WTC11 (cell line): ENCODE data around the gene SSC5D.

ENCODE experiments used
- ETV6 ChIP-seq: sonication (generic); formaldehyde crosslinking; IDR thresholded peaks from 2 replicates; pipeline ENCODE4 v1.8.1; 2022; ENCODE audit warnings: mild to moderate bottlenecking, missing genetic modification reagents
- MYBL2 ChIP-seq: sonication (generic); formaldehyde crosslinking; IDR thresholded peaks from 2 replicates; pipeline ENCODE4 v1.8.1; 2023; ENCODE audit warnings: mild to moderate bottlenecking, moderate library complexity, missing genetic modification reagents
- NFATC4 ChIP-seq: fragments of 250-450 bp; sonication (Bioruptor Pico); IDR thresholded peaks from 2 replicates; pipeline ENCODE4 v1.9.0; 2021; ENCODE audit warnings: mild to moderate bottlenecking
- NR2C2 ChIP-seq: sonication (generic); formaldehyde crosslinking; IDR thresholded peaks from 2 replicates; pipeline ENCODE4 v1.8.0; 2022; ENCODE audit warnings: mild to moderate bottlenecking, missing genetic modification reagents
- SP1 ChIP-seq: sonication (generic); formaldehyde crosslinking; conservative IDR thresholded peaks from 2 replicates; pipeline ENCODE4 v1.8.1; 2022; ENCODE audit warnings: missing genetic modification reagents
- TEAD1 ChIP-seq: sonication (generic); formaldehyde crosslinking; IDR thresholded peaks from 2 replicates; pipeline ENCODE4 v1.8.0; 2022; ENCODE audit warnings: mild to moderate bottlenecking, missing genetic modification reagents
- ZNF232 ChIP-seq: sonication (generic); formaldehyde crosslinking; IDR thresholded peaks from 2 replicates; pipeline ENCODE4 v1.8.0; 2022; ENCODE audit warnings: mild to moderate bottlenecking, missing genetic modification reagents
- TF ChIP-seq, protein P1 (sequence below): sonication (generic); formaldehyde crosslinking; IDR thresholded peaks from 2 replicates; pipeline ENCODE4 v1.8.1; 2023; ENCODE audit warnings: mild to moderate bottlenecking, missing genetic modification reagents
- TF ChIP-seq, protein P2 (sequence below): sonication (generic); formaldehyde crosslinking; conservative IDR thresholded peaks from 2 replicates; pipeline ENCODE4 v1.8.1; 2022; ENCODE audit warnings: mild to moderate bottlenecking, missing genetic modification reagents
- TF ChIP-seq, protein P3 (sequence below): fragments of 200-600 bp; IDR thresholded peaks from 2 replicates; pipeline ENCODE4 v1.8.0; 2022; ENCODE audit warnings: antibody characterized with exemption
- TF ChIP-seq, protein P4 (sequence below): sonication (generic); formaldehyde crosslinking; IDR thresholded peaks from 2 replicates; pipeline ENCODE4 v1.8.0; 2022; ENCODE audit warnings: mild to moderate bottlenecking, missing genetic modification reagents
- TF ChIP-seq, protein P5 (sequence below): sonication (generic); formaldehyde crosslinking; IDR thresholded peaks from 2 replicates; pipeline ENCODE4 v1.8.0; 2022; ENCODE audit warnings: mild to moderate bottlenecking, missing genetic modification reagents
- TF ChIP-seq, protein P6 (sequence below): sonication (generic); formaldehyde crosslinking; IDR thresholded peaks from 2 replicates; pipeline ENCODE4 v1.8.1; 2022; ENCODE audit warnings: low read depth, missing genetic modification reagents, borderline replicate concordance

DNA sequence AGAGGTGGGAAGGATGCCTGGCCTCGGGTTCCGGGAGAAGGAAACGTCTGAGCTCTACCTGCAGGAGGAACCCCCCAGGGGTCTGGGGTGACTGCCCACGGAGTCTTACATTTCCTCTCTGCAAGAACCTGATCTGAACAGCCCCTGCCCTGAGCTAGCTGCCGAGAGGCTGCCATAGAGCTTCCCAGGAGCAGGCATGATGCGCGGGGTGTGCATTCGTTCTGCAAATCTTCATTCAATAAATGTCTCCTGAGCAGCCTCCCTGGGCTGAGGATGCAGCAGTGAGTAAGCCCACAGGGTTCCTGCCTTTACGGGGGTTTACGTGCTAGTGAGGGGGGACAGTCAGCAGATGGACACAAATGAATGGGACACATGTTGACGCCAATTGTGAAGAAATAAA lies 43.6 kb upstream of the SSC5D start:
- TF ChIP-seq MYBL2 (CRISPR knock-in tag) (no peak), ZNF232 (CRISPR knock-in tag) (no peak), ETV6 (no peak), NR2C2 (CRISPR knock-in tag) (no peak), TEAD1 (CRISPR knock-in tag) (no peak), NFATC4 (CRISPR knock-in tag) (no peak), SP1 (CRISPR knock-in tag) (no peak)
- TF ChIP-seq, protein P1, sequence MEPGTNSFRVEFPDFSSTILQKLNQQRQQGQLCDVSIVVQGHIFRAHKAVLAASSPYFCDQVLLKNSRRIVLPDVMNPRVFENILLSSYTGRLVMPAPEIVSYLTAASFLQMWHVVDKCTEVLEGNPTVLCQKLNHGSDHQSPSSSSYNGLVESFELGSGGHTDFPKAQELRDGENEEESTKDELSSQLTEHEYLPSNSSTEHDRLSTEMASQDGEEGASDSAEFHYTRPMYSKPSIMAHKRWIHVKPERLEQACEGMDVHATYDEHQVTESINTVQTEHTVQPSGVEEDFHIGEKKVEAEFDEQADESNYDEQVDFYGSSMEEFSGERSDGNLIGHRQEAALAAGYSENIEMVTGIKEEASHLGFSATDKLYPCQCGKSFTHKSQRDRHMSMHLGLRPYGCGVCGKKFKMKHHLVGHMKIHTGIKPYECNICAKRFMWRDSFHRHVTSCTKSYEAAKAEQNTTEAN (CRISPR knock-in tag) = no peak
- TF ChIP-seq, protein P2, sequence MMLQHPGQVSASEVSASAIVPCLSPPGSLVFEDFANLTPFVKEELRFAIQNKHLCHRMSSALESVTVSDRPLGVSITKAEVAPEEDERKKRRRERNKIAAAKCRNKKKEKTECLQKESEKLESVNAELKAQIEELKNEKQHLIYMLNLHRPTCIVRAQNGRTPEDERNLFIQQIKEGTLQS (CRISPR knock-in tag) = no peak
- TF ChIP-seq, protein P3, sequence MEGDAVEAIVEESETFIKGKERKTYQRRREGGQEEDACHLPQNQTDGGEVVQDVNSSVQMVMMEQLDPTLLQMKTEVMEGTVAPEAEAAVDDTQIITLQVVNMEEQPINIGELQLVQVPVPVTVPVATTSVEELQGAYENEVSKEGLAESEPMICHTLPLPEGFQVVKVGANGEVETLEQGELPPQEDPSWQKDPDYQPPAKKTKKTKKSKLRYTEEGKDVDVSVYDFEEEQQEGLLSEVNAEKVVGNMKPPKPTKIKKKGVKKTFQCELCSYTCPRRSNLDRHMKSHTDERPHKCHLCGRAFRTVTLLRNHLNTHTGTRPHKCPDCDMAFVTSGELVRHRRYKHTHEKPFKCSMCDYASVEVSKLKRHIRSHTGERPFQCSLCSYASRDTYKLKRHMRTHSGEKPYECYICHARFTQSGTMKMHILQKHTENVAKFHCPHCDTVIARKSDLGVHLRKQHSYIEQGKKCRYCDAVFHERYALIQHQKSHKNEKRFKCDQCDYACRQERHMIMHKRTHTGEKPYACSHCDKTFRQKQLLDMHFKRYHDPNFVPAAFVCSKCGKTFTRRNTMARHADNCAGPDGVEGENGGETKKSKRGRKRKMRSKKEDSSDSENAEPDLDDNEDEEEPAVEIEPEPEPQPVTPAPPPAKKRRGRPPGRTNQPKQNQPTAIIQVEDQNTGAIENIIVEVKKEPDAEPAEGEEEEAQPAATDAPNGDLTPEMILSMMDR = no peak
- TF ChIP-seq, protein P4, sequence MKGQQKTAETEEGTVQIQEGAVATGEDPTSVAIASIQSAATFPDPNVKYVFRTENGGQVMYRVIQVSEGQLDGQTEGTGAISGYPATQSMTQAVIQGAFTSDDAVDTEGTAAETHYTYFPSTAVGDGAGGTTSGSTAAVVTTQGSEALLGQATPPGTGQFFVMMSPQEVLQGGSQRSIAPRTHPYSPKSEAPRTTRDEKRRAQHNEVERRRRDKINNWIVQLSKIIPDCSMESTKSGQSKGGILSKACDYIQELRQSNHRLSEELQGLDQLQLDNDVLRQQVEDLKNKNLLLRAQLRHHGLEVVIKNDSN (CRISPR knock-in tag) = no peak
- TF ChIP-seq, protein P5, sequence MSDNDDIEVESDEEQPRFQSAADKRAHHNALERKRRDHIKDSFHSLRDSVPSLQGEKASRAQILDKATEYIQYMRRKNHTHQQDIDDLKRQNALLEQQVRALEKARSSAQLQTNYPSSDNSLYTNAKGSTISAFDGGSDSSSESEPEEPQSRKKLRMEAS = no peak
- TF ChIP-seq, protein P6, sequence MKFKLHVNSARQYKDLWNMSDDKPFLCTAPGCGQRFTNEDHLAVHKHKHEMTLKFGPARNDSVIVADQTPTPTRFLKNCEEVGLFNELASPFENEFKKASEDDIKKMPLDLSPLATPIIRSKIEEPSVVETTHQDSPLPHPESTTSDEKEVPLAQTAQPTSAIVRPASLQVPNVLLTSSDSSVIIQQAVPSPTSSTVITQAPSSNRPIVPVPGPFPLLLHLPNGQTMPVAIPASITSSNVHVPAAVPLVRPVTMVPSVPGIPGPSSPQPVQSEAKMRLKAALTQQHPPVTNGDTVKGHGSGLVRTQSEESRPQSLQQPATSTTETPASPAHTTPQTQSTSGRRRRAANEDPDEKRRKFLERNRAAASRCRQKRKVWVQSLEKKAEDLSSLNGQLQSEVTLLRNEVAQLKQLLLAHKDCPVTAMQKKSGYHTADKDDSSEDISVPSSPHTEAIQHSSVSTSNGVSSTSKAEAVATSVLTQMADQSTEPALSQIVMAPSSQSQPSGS (CRISPR knock-in tag) = no peak
